NT2/D1 (cell line): ENCODE results near the gene RBM28.

Source experiments
- SUZ12 ChIP-seq: IDR thresholded peaks from 2 replicates; pipeline ENCODE4 v1.6.1; 2011; ENCODE audit not compliant: insufficient read length, insufficient read depth; ENCODE audit errors: extremely low read depth
- ZNF274 ChIP-seq: IDR thresholded peaks from 2 replicates; pipeline ENCODE4 v1.6.1; 2011; ENCODE audit warnings: mild to moderate bottlenecking, low read depth, low read length

- TF ChIP-seq SUZ12 (no peak), ZNF274 (no peak)
Observed at GRCh38 chr7:128321044-128321422, 22.7 kb downstream of the RBM28 start.
